ENCODE results near the gene COL18A1. TPM values are rescaled to one million over a fixed set of nuclear protein-coding genes. Genes with fewer than 3 reads are reported as not detected.

Gene COL18A1
- polyA plus RNA-seq, 1 of the 3 experiments (the other 2 are of a cell fraction) = 118 TPM

DNA sequence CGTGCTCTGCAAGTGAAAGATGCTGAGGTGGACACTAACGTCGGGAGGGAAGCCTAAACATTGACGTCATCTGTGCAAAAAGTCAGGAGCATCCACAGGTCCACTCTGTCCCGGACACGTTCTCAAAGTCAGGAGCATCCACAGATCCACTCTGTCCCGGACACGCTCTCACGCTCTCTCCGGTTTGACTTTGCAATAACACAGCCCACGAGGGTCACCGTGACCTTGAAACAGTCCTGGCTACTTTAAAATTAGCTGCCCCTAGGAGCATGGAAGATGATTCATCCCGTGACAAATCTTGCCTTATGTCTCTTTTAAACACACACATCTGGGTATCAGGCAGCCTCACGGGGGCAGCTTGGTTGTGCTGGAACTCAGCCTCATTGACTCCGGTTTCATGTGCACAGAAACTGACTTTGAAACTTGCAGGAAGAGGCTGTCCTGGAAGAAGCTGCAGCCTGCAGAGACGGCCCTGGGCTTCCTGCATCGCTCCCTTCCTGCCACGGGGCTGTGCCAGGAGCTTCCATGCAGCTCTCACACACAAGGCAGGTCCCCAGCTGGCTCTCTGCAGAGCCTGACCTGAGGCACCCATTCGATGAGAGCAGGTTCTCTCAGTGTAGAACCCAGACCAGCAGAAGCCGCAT, 18.1 kb upstream of the COL18A1 start (continued):
- TF ChIP-seq PBX3 (IDR thresholded peaks at IDR 0.05) = no peak
- TF ChIP-seq POLR2AphosphoS5 (IDR thresholded peaks at IDR 0.05; ENCODE audit: low read depth, low read length) = no peak
- TF ChIP-seq EP300 (IDR thresholded peaks at IDR 0.05; ENCODE audit: borderline replicate concordance in 1 of 2, low read depth in 1 of 2, low read length in 1 of 2) = no peak; a peak in 1 of 4 replicates
- TF ChIP-seq, protein P1, sequence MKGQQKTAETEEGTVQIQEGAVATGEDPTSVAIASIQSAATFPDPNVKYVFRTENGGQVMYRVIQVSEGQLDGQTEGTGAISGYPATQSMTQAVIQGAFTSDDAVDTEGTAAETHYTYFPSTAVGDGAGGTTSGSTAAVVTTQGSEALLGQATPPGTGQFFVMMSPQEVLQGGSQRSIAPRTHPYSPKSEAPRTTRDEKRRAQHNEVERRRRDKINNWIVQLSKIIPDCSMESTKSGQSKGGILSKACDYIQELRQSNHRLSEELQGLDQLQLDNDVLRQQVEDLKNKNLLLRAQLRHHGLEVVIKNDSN (IDR thresholded peaks at IDR 0.05; ENCODE audit: borderline replicate concordance, low read depth) = no peak
- TF ChIP-seq, protein P2, sequence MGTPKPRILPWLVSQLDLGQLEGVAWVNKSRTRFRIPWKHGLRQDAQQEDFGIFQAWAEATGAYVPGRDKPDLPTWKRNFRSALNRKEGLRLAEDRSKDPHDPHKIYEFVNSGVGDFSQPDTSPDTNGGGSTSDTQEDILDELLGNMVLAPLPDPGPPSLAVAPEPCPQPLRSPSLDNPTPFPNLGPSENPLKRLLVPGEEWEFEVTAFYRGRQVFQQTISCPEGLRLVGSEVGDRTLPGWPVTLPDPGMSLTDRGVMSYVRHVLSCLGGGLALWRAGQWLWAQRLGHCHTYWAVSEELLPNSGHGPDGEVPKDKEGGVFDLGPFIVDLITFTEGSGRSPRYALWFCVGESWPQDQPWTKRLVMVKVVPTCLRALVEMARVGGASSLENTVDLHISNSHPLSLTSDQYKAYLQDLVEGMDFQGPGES (IDR thresholded peaks at IDR 0.05; ENCODE audit: low read depth, low read length) = no peak
- no peak for TF ChIP-seq RCOR1 (IDR thresholded peaks at IDR 0.05; ENCODE audit: low read length)
- TF ChIP-seq TCF12 (IDR thresholded peaks at IDR 0.05) = peak; percentile 78

DNA sequence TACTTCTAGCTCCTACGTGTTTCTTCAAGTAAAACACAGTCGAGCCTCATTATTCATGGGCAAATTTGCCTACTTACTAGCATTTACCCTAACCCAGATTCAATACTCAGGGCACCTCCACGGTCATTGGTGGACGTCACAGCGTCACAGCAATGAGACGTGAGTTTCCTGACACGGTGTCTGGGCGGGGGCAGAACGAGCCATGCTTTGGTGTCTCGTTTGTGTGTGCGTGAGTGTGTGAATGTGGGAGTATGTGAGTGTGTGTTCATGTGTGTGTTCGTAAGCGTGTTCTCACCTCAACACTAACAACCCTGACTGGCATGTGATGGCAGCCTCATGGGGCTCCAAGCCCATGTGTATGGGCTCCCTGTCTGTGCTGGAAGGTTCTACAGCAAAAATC, 17.5 kb upstream of the COL18A1 start:
- DNase-seq = no peak
- POLR2A ChIA-PET = no interaction called here
- no peaks in the 10 kb centered on the region for H3K9me2 ChIP-seq
- H2AFZ ChIP-seq (ENCODE audit: low read depth) = peak overlapping the region; percentile 31; the same call in 1 of the 2 replicates
- no peaks in the 10 kb centered on the region for H3K27me3 ChIP-seq (ENCODE audit: insufficient read depth)
- H3K4me1 ChIP-seq (ENCODE audit: control insufficient read depth in 1 of 2, insufficient read depth in 2 of 2, low read depth in 1 of 2, low read length in 1 of 2) = peaks cover 9 to 13% of the 10 kb centered on the region in 2 experiments; a peak in 2 of 4 replicates
- H3K27ac ChIP-seq (ENCODE audit: low read depth in 2 of 2, low read length in 1 of 2) = peak overlapping the region in 1 of 2 experiments; percentile 41; a peak in 2 of 4 replicates
- no peak overlapping the region for H3K9ac ChIP-seq
- no peaks in the 10 kb centered on the region for H4K20me1 ChIP-seq (ENCODE audit: insufficient read depth)
- 94% methylated on average over 13 of the region's 13 CpGs for WGBS (ENCODE audit: low lambda C conversion rate)
- H3K79me2 ChIP-seq (ENCODE audit: insufficient read depth) = no peaks in the 10 kb centered on the region
- H3K9me3 ChIP-seq = no peaks in the 10 kb centered on the region
- no peaks in the 10 kb centered on the region for H3F3A ChIP-seq (replicated peaks; ENCODE audit: insufficient read depth)
- peak overlapping the region; percentile 27; the same call in 1 of the 2 replicates for H3K4me2 ChIP-seq
- no peaks in the 10 kb centered on the region for H3K36me3 ChIP-seq (replicated peaks in 1 of 2; ENCODE audit: control insufficient read depth in 1 of 2, insufficient read depth in 2 of 2, low read length in 1 of 2)
- no peak overlapping the region for H3K4me3 ChIP-seq (ENCODE audit: low read depth in 2 of 2, low read length in 1 of 2)
- CTCF ChIA-PET = interaction anchor here (0.7 to 1.0 kb wide), 3 partner anchors 15 to 39 kb away, joined by 3 read pairs; no protein-coding TSS in a partner anchor
- TF ChIP-seq GABPA (IDR thresholded peaks at IDR 0.05; ENCODE audit: low read depth) = no peak
- no peak for TF ChIP-seq PBX3 (IDR thresholded peaks at IDR 0.05)
- TF ChIP-seq CTCF (IDR thresholded peaks at IDR 0.05) = no peak
- TF ChIP-seq SMC3 (IDR thresholded peaks at IDR 0.05; ENCODE audit: low read depth, low read length) = no peak
- TF ChIP-seq, protein P3, sequence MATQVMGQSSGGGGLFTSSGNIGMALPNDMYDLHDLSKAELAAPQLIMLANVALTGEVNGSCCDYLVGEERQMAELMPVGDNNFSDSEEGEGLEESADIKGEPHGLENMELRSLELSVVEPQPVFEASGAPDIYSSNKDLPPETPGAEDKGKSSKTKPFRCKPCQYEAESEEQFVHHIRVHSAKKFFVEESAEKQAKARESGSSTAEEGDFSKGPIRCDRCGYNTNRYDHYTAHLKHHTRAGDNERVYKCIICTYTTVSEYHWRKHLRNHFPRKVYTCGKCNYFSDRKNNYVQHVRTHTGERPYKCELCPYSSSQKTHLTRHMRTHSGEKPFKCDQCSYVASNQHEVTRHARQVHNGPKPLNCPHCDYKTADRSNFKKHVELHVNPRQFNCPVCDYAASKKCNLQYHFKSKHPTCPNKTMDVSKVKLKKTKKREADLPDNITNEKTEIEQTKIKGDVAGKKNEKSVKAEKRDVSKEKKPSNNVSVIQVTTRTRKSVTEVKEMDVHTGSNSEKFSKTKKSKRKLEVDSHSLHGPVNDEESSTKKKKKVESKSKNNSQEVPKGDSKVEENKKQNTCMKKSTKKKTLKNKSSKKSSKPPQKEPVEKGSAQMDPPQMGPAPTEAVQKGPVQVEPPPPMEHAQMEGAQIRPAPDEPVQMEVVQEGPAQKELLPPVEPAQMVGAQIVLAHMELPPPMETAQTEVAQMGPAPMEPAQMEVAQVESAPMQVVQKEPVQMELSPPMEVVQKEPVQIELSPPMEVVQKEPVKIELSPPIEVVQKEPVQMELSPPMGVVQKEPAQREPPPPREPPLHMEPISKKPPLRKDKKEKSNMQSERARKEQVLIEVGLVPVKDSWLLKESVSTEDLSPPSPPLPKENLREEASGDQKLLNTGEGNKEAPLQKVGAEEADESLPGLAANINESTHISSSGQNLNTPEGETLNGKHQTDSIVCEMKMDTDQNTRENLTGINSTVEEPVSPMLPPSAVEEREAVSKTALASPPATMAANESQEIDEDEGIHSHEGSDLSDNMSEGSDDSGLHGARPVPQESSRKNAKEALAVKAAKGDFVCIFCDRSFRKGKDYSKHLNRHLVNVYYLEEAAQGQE (IDR thresholded peaks at IDR 0.05; ENCODE audit: low read depth, low read length) = no peak
- no peak for TF ChIP-seq MEF2A (IDR thresholded peaks at IDR 0.05; ENCODE audit: borderline replicate concordance, low read depth)
- TF ChIP-seq FOXJ3 (CRISPR knock-in tag; IDR thresholded peaks at IDR 0.05) = no peak
- no peak for TF ChIP-seq TAF1 (IDR thresholded peaks at IDR 0.05; ENCODE audit: borderline replicate concordance, low read depth, low read length)
- no peak for TF ChIP-seq NRF1 (IDR thresholded peaks at IDR 0.05; ENCODE audit: low read depth, low read length)
- TF ChIP-seq CHD2 (IDR thresholded peaks at IDR 0.05; ENCODE audit: low read length, partially characterized antibody) = no peak
- no peak for TF ChIP-seq ZBTB33 (IDR thresholded peaks at IDR 0.05; ENCODE audit: borderline replicate concordance, low read depth)
- no peak for TF ChIP-seq YY1 (IDR thresholded peaks at IDR 0.05; ENCODE audit: low read depth)
- TF ChIP-seq FOXM1 (IDR thresholded peaks at IDR 0.05; ENCODE audit: low read depth) = no peak
